Measurements from ENCODE around the gene COLGALT1.
A peak's percentile ranks its signal among the peaks of the same experiment; 100 is the strongest.

Gene COLGALT1

DNA sequence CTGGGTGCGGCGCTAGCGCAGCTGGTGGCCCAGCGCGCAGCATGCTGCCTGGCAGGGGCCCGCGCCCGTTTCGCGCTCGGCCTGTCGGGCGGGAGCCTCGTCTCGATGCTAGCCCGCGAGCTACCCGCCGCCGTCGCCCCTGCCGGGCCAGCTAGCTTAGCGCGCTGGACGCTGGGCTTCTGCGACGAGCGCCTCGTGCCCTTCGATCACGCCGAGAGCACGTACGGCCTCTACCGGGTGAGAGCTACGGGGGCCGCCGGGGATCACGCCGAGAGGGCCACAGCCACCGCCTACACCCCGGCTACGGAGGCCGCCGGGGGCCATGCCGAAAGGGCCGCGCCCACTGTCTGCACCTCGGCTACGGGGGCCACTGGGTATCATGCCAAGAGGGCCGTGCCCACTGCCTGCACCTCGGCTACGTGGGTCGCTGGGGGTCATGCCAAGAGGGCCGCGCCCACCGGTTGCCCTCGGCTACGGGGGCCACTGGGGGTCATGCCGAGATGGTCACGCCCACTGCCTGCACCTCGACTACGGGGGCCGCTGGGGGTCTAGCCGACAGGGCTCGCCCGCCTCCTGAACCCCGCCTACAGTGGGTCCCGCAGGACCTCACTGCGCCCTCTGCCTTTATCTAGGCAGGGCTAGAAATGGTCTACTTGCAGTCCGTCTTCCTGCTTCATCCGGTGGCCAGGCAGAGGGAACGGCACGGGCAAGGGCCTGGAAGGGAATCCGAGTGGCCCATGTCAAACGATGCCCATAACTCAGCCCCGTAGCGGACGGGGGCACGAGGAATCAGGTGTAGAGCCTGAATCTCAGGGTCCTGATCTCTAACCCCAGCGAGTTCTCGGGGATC is 43.5 kb upstream of the COLGALT1 start (continued):
- TF ChIP-seq ZFP3 (tag by site-specific recombination; IDR thresholded peaks at IDR 0.05; ENCODE audit: low read depth) = no peak
- TF ChIP-seq ZNF791 (tag by site-specific recombination; IDR thresholded peaks at IDR 0.05) = no peak
- no peak for TF ChIP-seq ZNF214 (tag by site-specific recombination; IDR thresholded peaks at IDR 0.05; ENCODE audit: borderline replicate concordance)
- TF ChIP-seq, protein P1, sequence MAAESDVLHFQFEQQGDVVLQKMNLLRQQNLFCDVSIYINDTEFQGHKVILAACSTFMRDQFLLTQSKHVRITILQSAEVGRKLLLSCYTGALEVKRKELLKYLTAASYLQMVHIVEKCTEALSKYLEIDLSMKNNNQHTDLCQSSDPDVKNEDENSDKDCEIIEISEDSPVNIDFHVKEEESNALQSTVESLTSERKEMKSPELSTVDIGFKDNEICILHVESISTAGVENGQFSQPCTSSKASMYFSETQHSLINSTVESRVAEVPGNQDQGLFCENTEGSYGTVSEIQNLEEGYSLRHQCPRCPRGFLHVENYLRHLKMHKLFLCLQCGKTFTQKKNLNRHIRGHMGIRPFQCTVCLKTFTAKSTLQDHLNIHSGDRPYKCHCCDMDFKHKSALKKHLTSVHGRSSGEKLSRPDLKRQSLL (tag by site-specific recombination; IDR thresholded peaks at IDR 0.05) = no peak
- TF ChIP-seq ZNF350 (tag by site-specific recombination; IDR thresholded peaks at IDR 0.05) = no peak
- TF ChIP-seq, protein P2, sequence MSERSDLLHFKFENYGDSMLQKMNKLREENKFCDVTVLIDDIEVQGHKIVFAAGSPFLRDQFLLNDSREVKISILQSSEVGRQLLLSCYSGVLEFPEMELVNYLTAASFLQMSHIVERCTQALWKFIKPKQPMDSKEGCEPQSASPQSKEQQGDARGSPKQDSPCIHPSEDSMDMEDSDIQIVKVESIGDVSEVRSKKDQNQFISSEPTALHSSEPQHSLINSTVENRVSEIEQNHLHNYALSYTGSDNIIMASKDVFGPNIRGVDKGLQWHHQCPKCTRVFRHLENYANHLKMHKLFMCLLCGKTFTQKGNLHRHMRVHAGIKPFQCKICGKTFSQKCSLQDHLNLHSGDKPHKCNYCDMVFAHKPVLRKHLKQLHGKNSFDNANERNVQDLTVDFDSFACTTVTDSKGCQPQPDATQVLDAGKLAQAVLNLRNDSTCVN (tag by site-specific recombination; optimal IDR thresholded peaks at IDR 0.05) = peak; percentile 97
- peak; percentile 97 for TF ChIP-seq GLIS2 (tag by site-specific recombination; IDR thresholded peaks at IDR 0.05)
- TF ChIP-seq ZBTB1 (tag by site-specific recombination; IDR thresholded peaks at IDR 0.05) = no peak
- TF ChIP-seq ZNF792 (tag by site-specific recombination; IDR thresholded peaks at IDR 0.05) = peak; percentile 44; the same call in 1 of the 2 replicates
- no peak for TF ChIP-seq ZNF138 (tag by site-specific recombination; IDR thresholded peaks at IDR 0.05; ENCODE audit: borderline replicate concordance)
- TF ChIP-seq ZEB2 (tag by site-specific recombination; IDR thresholded peaks at IDR 0.05) = peak; percentile 74
- TF ChIP-seq, protein P3, sequence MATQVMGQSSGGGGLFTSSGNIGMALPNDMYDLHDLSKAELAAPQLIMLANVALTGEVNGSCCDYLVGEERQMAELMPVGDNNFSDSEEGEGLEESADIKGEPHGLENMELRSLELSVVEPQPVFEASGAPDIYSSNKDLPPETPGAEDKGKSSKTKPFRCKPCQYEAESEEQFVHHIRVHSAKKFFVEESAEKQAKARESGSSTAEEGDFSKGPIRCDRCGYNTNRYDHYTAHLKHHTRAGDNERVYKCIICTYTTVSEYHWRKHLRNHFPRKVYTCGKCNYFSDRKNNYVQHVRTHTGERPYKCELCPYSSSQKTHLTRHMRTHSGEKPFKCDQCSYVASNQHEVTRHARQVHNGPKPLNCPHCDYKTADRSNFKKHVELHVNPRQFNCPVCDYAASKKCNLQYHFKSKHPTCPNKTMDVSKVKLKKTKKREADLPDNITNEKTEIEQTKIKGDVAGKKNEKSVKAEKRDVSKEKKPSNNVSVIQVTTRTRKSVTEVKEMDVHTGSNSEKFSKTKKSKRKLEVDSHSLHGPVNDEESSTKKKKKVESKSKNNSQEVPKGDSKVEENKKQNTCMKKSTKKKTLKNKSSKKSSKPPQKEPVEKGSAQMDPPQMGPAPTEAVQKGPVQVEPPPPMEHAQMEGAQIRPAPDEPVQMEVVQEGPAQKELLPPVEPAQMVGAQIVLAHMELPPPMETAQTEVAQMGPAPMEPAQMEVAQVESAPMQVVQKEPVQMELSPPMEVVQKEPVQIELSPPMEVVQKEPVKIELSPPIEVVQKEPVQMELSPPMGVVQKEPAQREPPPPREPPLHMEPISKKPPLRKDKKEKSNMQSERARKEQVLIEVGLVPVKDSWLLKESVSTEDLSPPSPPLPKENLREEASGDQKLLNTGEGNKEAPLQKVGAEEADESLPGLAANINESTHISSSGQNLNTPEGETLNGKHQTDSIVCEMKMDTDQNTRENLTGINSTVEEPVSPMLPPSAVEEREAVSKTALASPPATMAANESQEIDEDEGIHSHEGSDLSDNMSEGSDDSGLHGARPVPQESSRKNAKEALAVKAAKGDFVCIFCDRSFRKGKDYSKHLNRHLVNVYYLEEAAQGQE (tag by site-specific recombination; IDR thresholded peaks at IDR 0.05) = no peak
- no peak for TF ChIP-seq ZNF473 (tag by site-specific recombination; IDR thresholded peaks at IDR 0.05)
- no peak for TF ChIP-seq ZNF776 (tag by site-specific recombination; IDR thresholded peaks at IDR 0.05; ENCODE audit: borderline replicate concordance)
- peak; percentile 76; the same call in 1 of the 2 replicates for TF ChIP-seq ZNF2 (tag by site-specific recombination; IDR thresholded peaks at IDR 0.05)
- TF ChIP-seq ZNF561 (tag by site-specific recombination; IDR thresholded peaks at IDR 0.05; ENCODE audit: borderline replicate concordance) = peak; percentile 95
- TF ChIP-seq ZNF571 (tag by site-specific recombination; IDR thresholded peaks at IDR 0.05) = no peak
- TF ChIP-seq GLI4 (tag by site-specific recombination; IDR thresholded peaks at IDR 0.05) = no peak; the same call in 1 of the 2 replicates
- no peak for TF ChIP-seq TCF7L2 (IDR thresholded peaks at IDR 0.05; ENCODE audit: borderline replicate concordance, low read depth, low read length)
- TF ChIP-seq GLIS1 (tag by site-specific recombination; IDR thresholded peaks at IDR 0.05) = peak; percentile 84
- TF ChIP-seq, protein P4, sequence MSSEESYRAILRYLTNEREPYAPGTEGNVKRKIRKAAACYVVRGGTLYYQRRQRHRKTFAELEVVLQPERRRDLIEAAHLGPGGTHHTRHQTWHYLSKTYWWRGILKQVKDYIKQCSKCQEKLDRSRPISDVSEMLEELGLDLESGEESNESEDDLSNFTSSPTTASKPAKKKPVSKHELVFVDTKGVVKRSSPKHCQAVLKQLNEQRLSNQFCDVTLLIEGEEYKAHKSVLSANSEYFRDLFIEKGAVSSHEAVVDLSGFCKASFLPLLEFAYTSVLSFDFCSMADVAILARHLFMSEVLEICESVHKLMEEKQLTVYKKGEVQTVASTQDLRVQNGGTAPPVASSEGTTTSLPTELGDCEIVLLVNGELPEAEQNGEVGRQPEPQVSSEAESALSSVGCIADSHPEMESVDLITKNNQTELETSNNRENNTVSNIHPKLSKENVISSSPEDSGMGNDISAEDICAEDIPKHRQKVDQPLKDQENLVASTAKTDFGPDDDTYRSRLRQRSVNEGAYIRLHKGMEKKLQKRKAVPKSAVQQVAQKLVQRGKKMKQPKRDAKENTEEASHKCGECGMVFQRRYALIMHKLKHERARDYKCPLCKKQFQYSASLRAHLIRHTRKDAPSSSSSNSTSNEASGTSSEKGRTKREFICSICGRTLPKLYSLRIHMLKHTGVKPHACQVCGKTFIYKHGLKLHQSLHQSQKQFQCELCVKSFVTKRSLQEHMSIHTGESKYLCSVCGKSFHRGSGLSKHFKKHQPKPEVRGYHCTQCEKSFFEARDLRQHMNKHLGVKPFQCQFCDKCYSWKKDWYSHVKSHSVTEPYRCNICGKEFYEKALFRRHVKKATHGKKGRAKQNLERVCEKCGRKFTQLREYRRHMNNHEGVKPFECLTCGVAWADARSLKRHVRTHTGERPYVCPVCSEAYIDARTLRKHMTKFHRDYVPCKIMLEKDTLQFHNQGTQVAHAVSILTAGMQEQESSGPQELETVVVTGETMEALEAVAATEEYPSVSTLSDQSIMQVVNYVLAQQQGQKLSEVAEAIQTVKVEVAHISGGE (tag by site-specific recombination; conservative IDR thresholded peaks at IDR 0.05; ENCODE audit: low read depth) = 0 out of 2 replicates have a peak, but pooled peaks have one; percentile 9
- TF ChIP-seq OSR2 (tag by site-specific recombination; IDR thresholded peaks at IDR 0.05) = no peak
- TF ChIP-seq ZFHX2 (tag by site-specific recombination; conservative IDR thresholded peaks at IDR 0.05) = peak; percentile 99
- TF ChIP-seq ZNF596 (tag by site-specific recombination; IDR thresholded peaks at IDR 0.05) = no peak
- TF ChIP-seq, protein P5, sequence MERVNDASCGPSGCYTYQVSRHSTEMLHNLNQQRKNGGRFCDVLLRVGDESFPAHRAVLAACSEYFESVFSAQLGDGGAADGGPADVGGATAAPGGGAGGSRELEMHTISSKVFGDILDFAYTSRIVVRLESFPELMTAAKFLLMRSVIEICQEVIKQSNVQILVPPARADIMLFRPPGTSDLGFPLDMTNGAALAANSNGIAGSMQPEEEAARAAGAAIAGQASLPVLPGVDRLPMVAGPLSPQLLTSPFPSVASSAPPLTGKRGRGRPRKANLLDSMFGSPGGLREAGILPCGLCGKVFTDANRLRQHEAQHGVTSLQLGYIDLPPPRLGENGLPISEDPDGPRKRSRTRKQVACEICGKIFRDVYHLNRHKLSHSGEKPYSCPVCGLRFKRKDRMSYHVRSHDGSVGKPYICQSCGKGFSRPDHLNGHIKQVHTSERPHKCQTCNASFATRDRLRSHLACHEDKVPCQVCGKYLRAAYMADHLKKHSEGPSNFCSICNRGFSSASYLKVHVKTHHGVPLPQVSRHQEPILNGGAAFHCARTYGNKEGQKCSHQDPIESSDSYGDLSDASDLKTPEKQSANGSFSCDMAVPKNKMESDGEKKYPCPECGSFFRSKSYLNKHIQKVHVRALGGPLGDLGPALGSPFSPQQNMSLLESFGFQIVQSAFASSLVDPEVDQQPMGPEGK (tag by site-specific recombination; IDR thresholded peaks at IDR 0.05) = peak; percentile 96
- no peak for TF ChIP-seq ZNF140 (tag by site-specific recombination; IDR thresholded peaks at IDR 0.05)
- TF ChIP-seq ZNF701 (tag by site-specific recombination; IDR thresholded peaks at IDR 0.05) = no peak
- TF ChIP-seq ZNF266 (tag by site-specific recombination; IDR thresholded peaks at IDR 0.05; ENCODE audit: low read depth) = no peak
- no peak; the same call in 1 of the 2 replicates for TF ChIP-seq ZNF600 (tag by site-specific recombination; IDR thresholded peaks at IDR 0.05)
